ENCODE data around the gene FRMD6.

- no peak for TF ChIP-seq POLR2AphosphoS5 (IDR thresholded peaks at IDR 0.05; ENCODE audit: low read depth, low read length)
- TF ChIP-seq CTCF (IDR thresholded peaks at IDR 0.05), result no peak
- no peak for TF ChIP-seq TCF7L2 (IDR thresholded peaks at IDR 0.05; ENCODE audit: low read depth, low read length)
- TF ChIP-seq SIN3A (IDR thresholded peaks at IDR 0.05; ENCODE audit: borderline replicate concordance, insufficient read depth, low read depth, low read length), result no peak
Measured at GRCh38 chr14:51630987-51631386, 20.7 kb upstream of the FRMD6 start.

Data from Panc1 (cell line).